Fibroblast of skin of right biceps (primary cell): ENCODE measurements around the gene CDC25C.

Source experiments
- DNase-seq: peaks from one replicate; pipeline ENCODE4 v3.0.0-alpha.2; 2013

Gene CDC25C

GRCh38 chr5:138331449-138332368, at the start of gene CDC25C:
Gene CDC25C, minus strand, starts transcription at chr5:138331804. Its CDS starts 624 bp downstream, at chr5:138331180.
- peak; percentile 100 for DNase-seq

GRCh38 chr5:138372653-138373052, 41.0 kb upstream of the CDC25C start:
- DNase-seq: no peak

GRCh38 chr5:138372225-138372624, 40.6 kb upstream of the CDC25C start:
- DNase-seq: no peak

- DNase-seq: no peak
These were observed 39.9 kb upstream of the CDC25C start for GRCh38 chr5:138371454-138371853.

GRCh38 chr5:138370537-138370936, 38.9 kb upstream of the CDC25C start:
- peak; percentile 6 for DNase-seq

- DNase-seq: no peak
These were observed 38.1 kb upstream of the CDC25C start for GRCh38 chr5:138369706-138370105.

GRCh38 chr5:138369261-138369660, 37.7 kb upstream of the CDC25C start:
- DNase-seq: no peak

- DNase-seq: no peak
These were observed 35.2 kb upstream of the CDC25C start for GRCh38 chr5:138366632-138367382.

- no peak for DNase-seq
These were observed 33.0 kb upstream of the CDC25C start for GRCh38 chr5:138364576-138364975.

GRCh38 chr5:138360941-138361452, 29.4 kb upstream of the CDC25C start:
- no peak for DNase-seq

GRCh38 chr5:138359621-138360020, 28.0 kb upstream of the CDC25C start:
- DNase-seq: no peak

GRCh38 chr5:138354926-138355378, 23.3 kb upstream of the CDC25C start:
- peak; percentile 81 for DNase-seq

GRCh38 chr5:138354387-138354786, 22.8 kb upstream of the CDC25C start:
- DNase-seq: no peak

GRCh38 chr5:138353560-138354080, 22.0 kb upstream of the CDC25C start:
- no peak for DNase-seq

- peak; percentile 56 for DNase-seq
These were observed 21.3 kb upstream of the CDC25C start for GRCh38 chr5:138352722-138353559.

GRCh38 chr5:138352071-138352721, 20.6 kb upstream of the CDC25C start, which contains the start of gene KDM3B:
Gene KDM3B, plus strand, starts transcription at chr5:138352685. Its CDS starts 111 bp downstream, at chr5:138352796.
- DNase-seq: peak; percentile 88

GRCh38 chr5:138351517-138351916, 19.9 kb upstream of the CDC25C start:
- DNase-seq: no peak

- DNase-seq: peak; percentile 74
These were observed 19.5 kb upstream of the CDC25C start for GRCh38 chr5:138351056-138351455.

- no peak for DNase-seq
These were observed 18.9 kb upstream of the CDC25C start for GRCh38 chr5:138350563-138350890.

- peak; percentile 57 for DNase-seq
These were observed 18.4 kb upstream of the CDC25C start for GRCh38 chr5:138349852-138350562.

- DNase-seq: no peak
These were observed 15.3 kb upstream of the CDC25C start for GRCh38 chr5:138346889-138347288.
